Cardiac septum (tissue), 1 donor: ENCODE measurements around the gene OR10G8. TPM values are rescaled to one million over a fixed set of nuclear protein-coding genes. Genes with fewer than 3 reads are reported as not detected.
"Not testable (repeated sequence)": the region's sequence is repeated elsewhere in the genome, so short reads cannot be mapped to it uniquely, and the experiment has no call there.

ENCODE experiments used
- DNase-seq: peaks from one replicate; pipeline ENCODE4 v3.0.0-alpha.2; 2020; ENCODE audit warnings: low spot score
- intact Hi-C: fragments of 100-400 bp; cut with DNase I; formaldehyde crosslinking; loops from one replicate; pipeline ENCODE4 v1.14.0; 2022
- long read RNA-seq: library from polyadenylated mRNA; unstranded; transcript quantifications from one replicate; pipeline ENCODE4 v2.0.0, GENCODE V29; 2021
- total RNA-seq: library from RNA; stranded (reverse); fragmentation: NEBNext Ultra II Directional; extraction: Animal tissue kit (Norgen Biotek cat#: 25700); gene quantifications from one replicate; pipeline ENCODE4 v1.2.1, GENCODE V29; 2021
- donor health status: DM: no; HTN: no; CAD: no.

Gene OR10G8
- not detected for total RNA-seq
- long read RNA-seq = 0 reads

- intact Hi-C loops = no loop called here
These were observed at the start of gene OR10G8 for GRCh38 chr11:124026498-124026897. OR10G8 (plus strand) TSS chr11:124026798; CDS start chr11:124029623, 2,825 bp downstream.

GRCh38 chr11:123977731-123978347 lies 48.8 kb upstream of the OR10G8 start, which contains the start of gene OR10S1:
OR10S1 (minus strand) TSS chr11:123977781; CDS start chr11:123977664, 117 bp downstream.
- intact Hi-C loops = no loop called here

More at GRCh38 chr11:124026498-124026897, at the start of gene OR10G8:
- no peak for DNase-seq

GRCh38 chr11:123979311-123979710 lies 47.3 kb upstream of the OR10G8 start:
- intact Hi-C loops = no loop called here
- no peak for DNase-seq

More at GRCh38 chr11:123977731-123978347, 48.8 kb upstream of the OR10G8 start, which contains the start of gene OR10S1:
- DNase-seq = no peak

- DNase-seq = no peak
- intact Hi-C loops = no loop called here
These were observed 31.5 kb upstream of the OR10G8 start, which contains the start of gene OR10G6 for GRCh38 chr11:123995119-123995518. OR10G6 (minus strand) TSS chr11:123995161; CDS start chr11:123995161, 0 bp downstream.

- intact Hi-C loops = no loop called here
- DNase-seq = no peak
These were observed 13.9 kb upstream of the OR10G8 start, which contains the start of gene OR10G4 for GRCh38 chr11:124012697-124013096. OR10G4 (plus strand) TSS chr11:124012997; CDS start chr11:124015575, 2,578 bp downstream.

GRCh38 chr11:124015837-124016236 lies 10.8 kb upstream of the OR10G8 start:
- DNase-seq, intact Hi-C loops: not testable (repeated sequence)

GRCh38 chr11:124036666-124037065 lies 10.1 kb downstream of the OR10G8 start:
- intact Hi-C loops = no loop called here
- no peak for DNase-seq

GRCh38 chr11:124039557-124039956 lies 13.0 kb downstream of the OR10G8 start:
- intact Hi-C loops = no loop called here
- no peak for DNase-seq

- DNase-seq = no peak
- intact Hi-C loops = no loop called here
These were observed 14.7 kb downstream of the OR10G8 start, which contains the start of gene OR10G7 for GRCh38 chr11:124041254-124041653. OR10G7 (minus strand) TSS chr11:124041325; CDS start chr11:124039001, 2,324 bp downstream.

GRCh38 chr11:124043420-124043819 lies 16.8 kb downstream of the OR10G8 start:
- intact Hi-C loops = no loop called here
- DNase-seq = no peak

GRCh38 chr11:124050748-124051147 lies 24.1 kb downstream of the OR10G8 start:
- intact Hi-C loops = no loop called here
- no peak for DNase-seq

GRCh38 chr11:124052966-124053365 lies 26.4 kb downstream of the OR10G8 start:
- intact Hi-C loops = no loop called here
- no peak for DNase-seq

GRCh38 chr11:124068601-124069110 lies 42.1 kb downstream of the OR10G8 start:
- no peak for DNase-seq
- intact Hi-C loops = loop anchor here (5.0 kb wide), 1 partner anchor 519 kb away; no protein-coding TSS in a partner anchor

- intact Hi-C loops = loop anchor here (5.0 to 10.0 kb wide), 2 partner anchors 135 to 518 kb away; no protein-coding TSS in a partner anchor
- no peak for DNase-seq
These were observed 43.1 kb downstream of the OR10G8 start for GRCh38 chr11:124069429-124070401.

GRCh38 chr11:124070915-124071622 lies 44.5 kb downstream of the OR10G8 start:
- intact Hi-C loops = loop anchor here (10.0 kb wide), 1 partner anchor 134 kb away; no protein-coding TSS in a partner anchor
- no peak for DNase-seq

GRCh38 chr11:124071623-124071948 lies 45.0 kb downstream of the OR10G8 start:
- intact Hi-C loops = loop anchor here (10.0 kb wide), 1 partner anchor 133 kb away; no protein-coding TSS in a partner anchor
- no peak for DNase-seq

GRCh38 chr11:124072147-124072546 lies 45.5 kb downstream of the OR10G8 start:
- DNase-seq = no peak
- intact Hi-C loops = loop anchor here (10.0 kb wide), 1 partner anchor 133 kb away; no protein-coding TSS in a partner anchor

GRCh38 chr11:124074554-124074953 lies 48.0 kb downstream of the OR10G8 start:
- intact Hi-C loops = loop anchor here (10.0 kb wide), 1 partner anchor 130 kb away; no protein-coding TSS in a partner anchor

GRCh38 chr11:124075492-124075840 lies 48.9 kb downstream of the OR10G8 start:
- intact Hi-C loops = loop anchor here (10.0 kb wide), 1 partner anchor 129 kb away; no protein-coding TSS in a partner anchor
- no peak for DNase-seq

More at GRCh38 chr11:124074554-124074953, 48.0 kb downstream of the OR10G8 start:
- DNase-seq = no peak
